Left colon (tissue), 2 donors: ENCODE data around the gene BOLA2B. TPM values are rescaled to one million over a fixed set of nuclear protein-coding genes. Genes with fewer than 3 reads are reported as not detected.

Experiments used
- ATAC-seq: fragments of 200-7000 bp; cut with Tn5 transposase; one replicate; pipeline ENCODE4 v1.9.1; 2020; ENCODE audit warnings: mild to moderate bottlenecking, moderate library complexity
- DNase-seq, 2 donors: peaks; one replicate each; pipeline ENCODE4 v3.0.0-alpha.2; 2020
- intact Hi-C, 2 donors: fragments of 100-400 bp; cut with DNase I in 1 of 2; cut with micrococcal nuclease in 1 of 2; formaldehyde crosslinking; loops; one replicate each; pipeline versions ENCODE4 v1.11.2 to v1.14.0; 2022; cut with DNase I, micrococcal nuclease
- total RNA-seq, 2 donors: library from RNA; stranded (reverse); fragmentation: NEBNext Ultra II Directional; extraction: Animal tissue kit (Norgen Biotek cat#: 25700); gene quantifications; one replicate each; pipeline ENCODE4 v1.2.1, GENCODE V29; 2021
- donor health status: DM: no; HTN: no; CAD: no.
- donor health status: DM: yes; HTN: yes; CAD: no.

The BOLA2B gene
- total RNA-seq, 2 donors from 2014 or later, result 156 to 192 TPM

GRCh38 chr16:30149250-30149930, 44.1 kb downstream of the BOLA2B start:
- intact Hi-C loops, result no loop called here
- DNase-seq, result no peak
- ATAC-seq, result no peak

- DNase-seq (no peak), ATAC-seq (no peak)
- intact Hi-C loops, result no loop called here
Measured at GRCh38 chr16:30147843-30148510, 45.5 kb downstream of the BOLA2B start.

GRCh38 chr16:30145657-30146056, 47.8 kb downstream of the BOLA2B start:
- no peak for ATAC-seq
- intact Hi-C loops, result no loop called here

GRCh38 chr16:30144917-30145316, 48.5 kb downstream of the BOLA2B start:
- no peak for DNase-seq
- intact Hi-C loops, result no loop called here
- no peak for ATAC-seq

More at GRCh38 chr16:30145657-30146056, 47.8 kb downstream of the BOLA2B start:
- DNase-seq, result no peak

GRCh38 chr16:30144017-30144416, 49.4 kb downstream of the BOLA2B start:
- intact Hi-C loops, result no loop called here
- ATAC-seq (no peak), DNase-seq (no peak)

- ATAC-seq, result no peak
- no peak for DNase-seq
- intact Hi-C loops, result no loop called here
Measured at GRCh38 chr16:30143347-30143702, 50.1 kb downstream of the BOLA2B start.

Other genes with a start within 250 kb of the BOLA2B start
- gene TMEM219, start 231.6 kb downstream of the BOLA2B start, total RNA-seq, result 100 to 1,000 TPM; 187 to 192 TPM
- gene TAOK2, start 219.8 kb downstream of the BOLA2B start, total RNA-seq, result 10 to 100 TPM; 44.5 TPM
- 10 to 100 TPM in 1 of 2 donors, 1 to 10 TPM in 1; 7.6 to 11.9 TPM for gene HIRIP3, start 198.0 kb downstream of the BOLA2B start, total RNA-seq
- 10 to 100 TPM; 61.4 to 73.7 TPM for gene INO80E, start 197.4 kb downstream of the BOLA2B start, total RNA-seq
- 1 to 10 TPM; 7.5 to 9.2 TPM for gene DOC2A, start 182.6 kb downstream of the BOLA2B start, total RNA-seq
- gene C16orf92, start 170.5 kb downstream of the BOLA2B start, total RNA-seq, result not detected
- under 1 TPM in 1 of 2 donors, not detected in 1; 0.31 TPM for gene TLCD3B, start 162.4 kb downstream of the BOLA2B start, total RNA-seq
- 1,000 to 10,000 TPM; 1,798 to 1,835 TPM for gene ALDOA, start 127.9 kb downstream of the BOLA2B start, total RNA-seq
- gene PPP4C, start 117.7 kb downstream of the BOLA2B start, total RNA-seq, result 100 to 1,000 TPM; 101 to 106 TPM
- gene TBX6, start 101.7 kb downstream of the BOLA2B start, total RNA-seq, result 1 to 10 TPM in 1 of 2 donors, under 1 TPM in 1; 0.92 to 1.1 TPM
- 10 to 100 TPM; 30.5 to 58.2 TPM for gene YPEL3, start 97.5 kb downstream of the BOLA2B start, total RNA-seq
- gene GDPD3, start 80.1 kb downstream of the BOLA2B start, total RNA-seq, result 10 to 100 TPM; 62.3 to 88.7 TPM
- gene MAPK3, start 70.4 kb downstream of the BOLA2B start, total RNA-seq, result 100 to 1,000 TPM; 354 to 370 TPM
- 10 to 100 TPM in 1 of 2 donors, 1 to 10 TPM in 1; 7.6 to 24.5 TPM for gene CORO1A, start 10.1 kb downstream of the BOLA2B start, total RNA-seq
- 10 to 100 TPM; 84.5 to 86.9 TPM for gene SLX1A, start 209 bp upstream of the BOLA2B start, total RNA-seq
- 10 to 100 TPM; 72.3 to 92.6 TPM for gene SULT1A3, start 5.6 kb upstream of the BOLA2B start, total RNA-seq
- 10 to 100 TPM in 1 of 2 donors, 1 to 10 TPM in 1; 9.7 to 21.1 TPM for gene NPIPB13, start 54.8 kb upstream of the BOLA2B start, total RNA-seq
- 10 to 100 TPM; 57.3 to 65.2 TPM for gene CD2BP2, start 161.6 kb upstream of the BOLA2B start, total RNA-seq
- gene TBC1D10B, start 176.8 kb upstream of the BOLA2B start, total RNA-seq, result 10 to 100 TPM; 46.2 to 46.4 TPM
- gene MYL11, start 181.1 kb upstream of the BOLA2B start, total RNA-seq, result not detected
- gene SEPTIN1, start 188.9 kb upstream of the BOLA2B start, total RNA-seq, result 1 to 10 TPM; 3.6 to 5.7 TPM
- gene ZNF48, start 201.8 kb upstream of the BOLA2B start, total RNA-seq, result 1 to 10 TPM; 5.6 to 8.4 TPM
- gene ZNF771, start 213.9 kb upstream of the BOLA2B start, total RNA-seq, result 1 to 10 TPM; 3.2 to 4.4 TPM
- 100 to 1,000 TPM in 1 of 2 donors, 10 to 100 TPM in 1; 76.7 to 102 TPM for gene DCTPP1, start 236.4 kb upstream of the BOLA2B start, total RNA-seq